GM19452 (cell line): ENCODE data around the gene CHRNE.
"Not testable (repeated sequence)": the region's sequence is repeated elsewhere in the genome, so short reads cannot be mapped to it uniquely, and the experiment has no call there.

ENCODE experiments used
- ATAC-seq: cut with Tn5 transposase; IDR thresholded peaks from one replicate; pipeline ENCODE4 v1.9.1; 2021; ENCODE audit not compliant: unreplicated experiment

Gene CHRNE

GRCh38 chr17:4939796-4940554 lies 37.1 kb upstream of the CHRNE start, which contains the start of the genes RNF167 and SLC25A11:
Gene RNF167 (plus strand): TSS chr17:4940268. CDS start chr17:4940910, 642 bp downstream.
Gene SLC25A11 (minus strand): TSS chr17:4940046. CDS start chr17:4939910, 136 bp downstream.
- ATAC-seq: peak; percentile 76

GRCh38 chr17:4939546-4939795 lies 36.6 kb upstream of the CHRNE start:
- peak; percentile 8 for ATAC-seq

GRCh38 chr17:4938688-4939545 lies 36.0 kb upstream of the CHRNE start:
- ATAC-seq: no peak

GRCh38 chr17:4938069-4938491 lies 35.2 kb upstream of the CHRNE start:
- no peak for ATAC-seq

- ATAC-seq: no peak
Measured at GRCh38 chr17:4937553-4937952, 34.7 kb upstream of the CHRNE start.

GRCh38 chr17:4936436-4936835 lies 33.5 kb upstream of the CHRNE start:
- ATAC-seq: no peak

- ATAC-seq: no peak
Measured at GRCh38 chr17:4935650-4936049, 32.8 kb upstream of the CHRNE start.

GRCh38 chr17:4934173-4934979 lies 31.5 kb upstream of the CHRNE start:
- ATAC-seq: no peak

- ATAC-seq: no peak
Measured at GRCh38 chr17:4933646-4934045, 30.7 kb upstream of the CHRNE start.

GRCh38 chr17:4932756-4933155 lies 29.9 kb upstream of the CHRNE start:
- no peak for ATAC-seq

GRCh38 chr17:4931963-4932362 lies 29.1 kb upstream of the CHRNE start, which contains the start of gene GP1BA:
Gene GP1BA (plus strand): TSS chr17:4932277. CDS start chr17:4932605, 328 bp downstream.
- no peak for ATAC-seq

- ATAC-seq: no peak
Measured at GRCh38 chr17:4928881-4929280, 26.0 kb upstream of the CHRNE start.

GRCh38 chr17:4926577-4927335 lies 23.9 kb upstream of the CHRNE start:
- ATAC-seq: not testable (repeated sequence)

GRCh38 chr17:4921320-4921719 lies 18.4 kb upstream of the CHRNE start:
- ATAC-seq: no peak

- ATAC-seq: no peak
Measured at GRCh38 chr17:4920351-4921048, 17.6 kb upstream of the CHRNE start.

GRCh38 chr17:4919511-4920047 lies 16.7 kb upstream of the CHRNE start:
- no peak for ATAC-seq

GRCh38 chr17:4914551-4914950 lies 11.7 kb upstream of the CHRNE start:
- ATAC-seq: not testable (repeated sequence)

- ATAC-seq: no peak
Measured at GRCh38 chr17:4913994-4914393, 11.1 kb upstream of the CHRNE start.

GRCh38 chr17:4908711-4909496 lies 6.0 kb upstream of the CHRNE start:
- no peak for ATAC-seq
